ENCODE data around the gene BUB1B. TPM values are rescaled to one million over a fixed set of nuclear protein-coding genes. Genes with fewer than 3 reads are reported as not detected.

Gene BUB1B
- total and polyA plus RNA-seq, 7 donors: 0.33 to 9.6 (median 1.8) TPM

- Histone ChIP-seq H3K27ac (no peak overlapping the region), H3K4me3 (no peak overlapping the region), H3K9me3 (no peaks in the 10 kb centered on the region), H3K4me1 (no peaks in the 10 kb centered on the region), H3K36me3 (no peaks in the 10 kb centered on the region), H3K27me3 (no peaks in the 10 kb centered on the region)
- WGBS, 2 donors: 44 to 79% methylated on average over 1 of the region's 1 CpG
- intact Hi-C loops (cut with DNase I): no loop called here
- TF ChIP-seq EP300 (IDR thresholded peaks at IDR 0.05) (no peak), POLR2A (IDR thresholded peaks at IDR 0.05) (no peak)
- no peak for DNase-seq
These were observed 21.6 kb downstream of the BUB1B start for GRCh38 chr15:40182358-40183029.

- DNase-seq: no peak
- H3K4me1 ChIP-seq: no peaks in the 10 kb centered on the region
- no peak overlapping the region for H3K4me3 ChIP-seq
- intact Hi-C loops (cut with DNase I): no loop called here
- H3K36me3 ChIP-seq: no peaks in the 10 kb centered on the region
- WGBS, 2 donors: 65 to 84% methylated on average over 9 of the region's 9 CpGs
- no peak overlapping the region for H3K27ac ChIP-seq
- TF ChIP-seq, protein P1, sequence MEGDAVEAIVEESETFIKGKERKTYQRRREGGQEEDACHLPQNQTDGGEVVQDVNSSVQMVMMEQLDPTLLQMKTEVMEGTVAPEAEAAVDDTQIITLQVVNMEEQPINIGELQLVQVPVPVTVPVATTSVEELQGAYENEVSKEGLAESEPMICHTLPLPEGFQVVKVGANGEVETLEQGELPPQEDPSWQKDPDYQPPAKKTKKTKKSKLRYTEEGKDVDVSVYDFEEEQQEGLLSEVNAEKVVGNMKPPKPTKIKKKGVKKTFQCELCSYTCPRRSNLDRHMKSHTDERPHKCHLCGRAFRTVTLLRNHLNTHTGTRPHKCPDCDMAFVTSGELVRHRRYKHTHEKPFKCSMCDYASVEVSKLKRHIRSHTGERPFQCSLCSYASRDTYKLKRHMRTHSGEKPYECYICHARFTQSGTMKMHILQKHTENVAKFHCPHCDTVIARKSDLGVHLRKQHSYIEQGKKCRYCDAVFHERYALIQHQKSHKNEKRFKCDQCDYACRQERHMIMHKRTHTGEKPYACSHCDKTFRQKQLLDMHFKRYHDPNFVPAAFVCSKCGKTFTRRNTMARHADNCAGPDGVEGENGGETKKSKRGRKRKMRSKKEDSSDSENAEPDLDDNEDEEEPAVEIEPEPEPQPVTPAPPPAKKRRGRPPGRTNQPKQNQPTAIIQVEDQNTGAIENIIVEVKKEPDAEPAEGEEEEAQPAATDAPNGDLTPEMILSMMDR (IDR thresholded peaks at IDR 0.05): no peak
- TF ChIP-seq POLR2A (IDR thresholded peaks at IDR 0.05) (no peak), EP300 (IDR thresholded peaks at IDR 0.05) (no peak)
- no peaks in the 10 kb centered on the region for H3K27me3 ChIP-seq
- H3K9me3 ChIP-seq: no peaks in the 10 kb centered on the region
These were observed 23.0 kb downstream of the BUB1B start for GRCh38 chr15:40183636-40184463.

GRCh38 chr15:40190591-40190990 lies 29.7 kb downstream of the BUB1B start:
- intact Hi-C loops (cut with DNase I): no loop called here
- DNase-seq: no peak
- Histone ChIP-seq H3K4me3 (no peak overlapping the region), H3K27me3 (no peaks in the 10 kb centered on the region), H3K36me3 (no peaks in the 10 kb centered on the region), H3K4me1 (no peaks in the 10 kb centered on the region), H3K27ac (no peak overlapping the region), H3K9me3 (no peaks in the 10 kb centered on the region)
- TF ChIP-seq POLR2AphosphoS5 (IDR thresholded peaks at IDR 0.05): no peak
- TF ChIP-seq EP300 (IDR thresholded peaks at IDR 0.05): no peak
- TF ChIP-seq POLR2A (IDR thresholded peaks at IDR 0.05): no peak
- TF ChIP-seq, protein P1 (IDR thresholded peaks at IDR 0.05): no peak
- 95 to 97% methylated on average over 6 of the region's 6 CpGs for WGBS, 2 donors

DNA sequence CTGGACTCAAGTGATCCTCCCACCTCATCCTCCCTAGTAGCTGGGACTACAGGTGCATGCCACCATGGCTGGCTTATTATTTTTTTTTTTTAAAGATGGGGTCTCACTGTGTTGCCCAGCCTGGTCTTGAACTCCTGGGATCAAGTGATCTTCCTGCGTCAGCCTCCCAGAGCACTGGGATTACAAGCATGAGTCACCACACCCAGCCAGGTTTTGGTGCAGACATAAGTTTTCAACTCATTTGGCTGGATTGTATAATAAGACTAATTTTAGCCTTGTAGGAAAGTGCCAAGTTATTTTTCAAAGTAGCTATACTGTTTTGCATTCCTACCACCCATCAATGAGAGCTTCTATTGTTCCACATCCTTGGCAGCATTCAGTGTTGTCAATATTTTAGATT lies 32.1 kb downstream of the BUB1B start:
- intact Hi-C loops (cut with DNase I): no loop called here
- Histone ChIP-seq H3K36me3 (no peaks in the 10 kb centered on the region), H3K27me3 (no peaks in the 10 kb centered on the region), H3K4me1 (peaks cover 0 to 2% (median 0%) of the 10 kb centered on the region in 4 donors), H3K4me3 (no peak overlapping the region), H3K9me3 (no peaks in the 10 kb centered on the region), H3K27ac (no peak overlapping the region)
- no peak for DNase-seq
- no peak for TF ChIP-seq POLR2A (IDR thresholded peaks at IDR 0.05)
- 91 to 95% methylated on average over 1 of the region's 1 CpG for WGBS, 2 donors

- H3K4me1 ChIP-seq: peaks cover 0 to 2% (median 0%) of the 10 kb centered on the region in 4 donors
- DNase-seq: no peak
- H3K27me3 ChIP-seq: no peaks in the 10 kb centered on the region
- 61 to 88% methylated on average over 1 of the region's 1 CpG for WGBS, 2 donors
- no peak overlapping the region for H3K4me3 ChIP-seq
- no peak overlapping the region for H3K27ac ChIP-seq
- TF ChIP-seq POLR2A (IDR thresholded peaks at IDR 0.05): no peak
- no peak for TF ChIP-seq POLR2AphosphoS5 (IDR thresholded peaks at IDR 0.05)
- no peak for TF ChIP-seq EP300 (IDR thresholded peaks at IDR 0.05)
- TF ChIP-seq, protein P1 (IDR thresholded peaks at IDR 0.05): no peak
- no peaks in the 10 kb centered on the region for H3K36me3 ChIP-seq
- intact Hi-C loops (cut with DNase I): no loop called here
- H3K9me3 ChIP-seq: no peaks in the 10 kb centered on the region
These were observed 36.6 kb downstream of the BUB1B start for GRCh38 chr15:40197434-40197833.

Measured in sigmoid colon (tissue), 7 donors.